Measurements from ENCODE around the gene MEAK7. TPM values are rescaled to one million over a fixed set of nuclear protein-coding genes. Genes with fewer than 3 reads are reported as not detected.

Gene MEAK7
- total RNA-seq, 1 donor from 2014 or later, result 47.9 TPM

DNA sequence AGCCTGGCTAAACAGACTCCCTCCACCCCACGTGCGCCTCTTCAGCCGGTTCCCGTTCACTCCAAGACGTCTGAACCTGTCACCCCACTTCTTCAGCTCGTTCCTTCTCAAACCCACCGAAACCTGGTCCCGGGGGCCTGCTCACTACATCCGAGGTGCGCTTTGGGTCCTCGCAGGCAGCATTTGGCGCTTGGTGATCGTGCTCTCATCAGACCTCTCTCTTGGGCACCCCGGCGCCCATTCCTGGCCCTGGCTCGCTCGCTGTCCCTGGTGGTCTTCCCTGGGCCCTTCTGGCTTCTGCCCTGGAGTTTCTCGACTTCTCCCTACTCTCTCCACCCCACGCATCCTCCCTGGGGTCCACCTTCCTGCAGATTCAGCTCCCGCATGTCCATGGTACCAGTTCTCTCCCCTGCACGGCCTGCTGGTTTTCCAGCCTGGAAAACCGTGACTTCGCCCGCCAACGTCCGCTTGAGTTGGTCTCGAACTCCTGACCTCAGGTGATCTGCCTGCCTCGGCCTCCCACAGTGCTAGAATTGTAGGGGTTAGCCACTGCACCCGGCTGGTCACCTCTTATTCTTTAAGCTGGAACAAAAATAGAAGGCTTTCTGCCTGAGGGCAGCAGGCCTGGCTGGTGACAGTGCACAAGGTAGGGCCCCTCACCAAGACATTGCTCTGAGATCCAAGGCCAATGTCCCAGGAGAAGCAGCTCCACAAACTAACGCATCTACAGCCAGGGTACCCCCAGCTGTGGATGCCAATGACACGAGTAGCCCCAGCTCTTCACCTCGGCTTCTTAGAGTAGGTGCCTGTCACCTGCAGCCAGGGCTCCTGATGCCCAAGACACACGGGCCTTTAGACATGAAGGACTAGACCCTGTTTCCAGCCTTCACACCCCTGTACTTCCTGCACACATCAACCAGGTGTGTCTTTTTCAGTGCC is 1.1 kb upstream of the MEAK7 start:
- DNase-seq (ENCODE audit: low read depth) (no peak), FAIRE-seq (no peak)
- TF ChIP-seq, protein P1, sequence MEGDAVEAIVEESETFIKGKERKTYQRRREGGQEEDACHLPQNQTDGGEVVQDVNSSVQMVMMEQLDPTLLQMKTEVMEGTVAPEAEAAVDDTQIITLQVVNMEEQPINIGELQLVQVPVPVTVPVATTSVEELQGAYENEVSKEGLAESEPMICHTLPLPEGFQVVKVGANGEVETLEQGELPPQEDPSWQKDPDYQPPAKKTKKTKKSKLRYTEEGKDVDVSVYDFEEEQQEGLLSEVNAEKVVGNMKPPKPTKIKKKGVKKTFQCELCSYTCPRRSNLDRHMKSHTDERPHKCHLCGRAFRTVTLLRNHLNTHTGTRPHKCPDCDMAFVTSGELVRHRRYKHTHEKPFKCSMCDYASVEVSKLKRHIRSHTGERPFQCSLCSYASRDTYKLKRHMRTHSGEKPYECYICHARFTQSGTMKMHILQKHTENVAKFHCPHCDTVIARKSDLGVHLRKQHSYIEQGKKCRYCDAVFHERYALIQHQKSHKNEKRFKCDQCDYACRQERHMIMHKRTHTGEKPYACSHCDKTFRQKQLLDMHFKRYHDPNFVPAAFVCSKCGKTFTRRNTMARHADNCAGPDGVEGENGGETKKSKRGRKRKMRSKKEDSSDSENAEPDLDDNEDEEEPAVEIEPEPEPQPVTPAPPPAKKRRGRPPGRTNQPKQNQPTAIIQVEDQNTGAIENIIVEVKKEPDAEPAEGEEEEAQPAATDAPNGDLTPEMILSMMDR (IDR thresholded peaks at IDR 0.05; ENCODE audit: insufficient read depth, low read length, severe bottlenecking), result no peak
- peak overlapping the region; percentile 86 for H3K4me3 ChIP-seq (ENCODE audit: low read depth, low read length)
- H3K36me3 ChIP-seq (ENCODE audit: control insufficient read depth, insufficient read depth, low read length), result peaks cover 4% of the 10 kb centered on the region
- H3K27me3 ChIP-seq (ENCODE audit: control insufficient read depth, insufficient read depth, low read length), result no peaks in the 10 kb centered on the region

DNA sequence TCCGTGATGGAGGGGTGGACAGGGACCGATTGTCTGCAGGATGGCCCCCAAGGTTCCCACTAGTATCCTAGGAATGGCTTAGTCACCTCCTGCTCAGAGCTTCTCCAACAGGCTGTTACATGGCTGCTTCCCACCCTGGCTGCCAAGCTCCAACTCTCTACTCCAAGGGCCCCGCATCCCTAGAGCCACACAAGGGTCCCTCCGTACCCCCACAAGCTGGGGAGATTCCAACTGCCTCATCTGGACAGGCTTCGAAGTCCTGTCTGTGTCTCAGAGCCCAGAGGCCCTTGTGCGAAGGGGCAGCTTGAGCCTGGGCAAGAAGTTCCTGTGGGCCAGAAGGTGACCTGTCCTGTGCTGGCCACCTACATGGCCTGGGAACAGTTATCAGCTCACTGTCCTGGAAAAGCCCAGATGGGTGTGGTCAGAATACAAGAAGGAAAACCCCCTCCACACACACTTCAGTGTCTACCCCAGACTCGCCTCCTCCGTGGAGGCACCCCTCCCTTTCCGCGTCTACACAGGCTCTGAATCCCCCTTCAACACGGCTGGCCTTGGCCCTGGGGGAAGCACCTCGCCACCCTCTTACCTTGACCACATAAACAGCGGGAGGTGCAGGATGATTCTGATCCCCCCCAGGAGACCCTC is 586 bp downstream of the MEAK7 start:
- FAIRE-seq (no peak), DNase-seq (ENCODE audit: low read depth) (peak; percentile 50)
- Histone ChIP-seq H3K36me3 (ENCODE audit: control insufficient read depth, insufficient read depth, low read length) (peaks cover 13% of the 10 kb centered on the region), H3K4me3 (ENCODE audit: low read depth, low read length) (peak overlapping the region; percentile 86), H3K27me3 (ENCODE audit: control insufficient read depth, insufficient read depth, low read length) (no peaks in the 10 kb centered on the region)
- TF ChIP-seq, protein P1 (IDR thresholded peaks at IDR 0.05; ENCODE audit: insufficient read depth, low read length, severe bottlenecking), result no peak

DNA sequence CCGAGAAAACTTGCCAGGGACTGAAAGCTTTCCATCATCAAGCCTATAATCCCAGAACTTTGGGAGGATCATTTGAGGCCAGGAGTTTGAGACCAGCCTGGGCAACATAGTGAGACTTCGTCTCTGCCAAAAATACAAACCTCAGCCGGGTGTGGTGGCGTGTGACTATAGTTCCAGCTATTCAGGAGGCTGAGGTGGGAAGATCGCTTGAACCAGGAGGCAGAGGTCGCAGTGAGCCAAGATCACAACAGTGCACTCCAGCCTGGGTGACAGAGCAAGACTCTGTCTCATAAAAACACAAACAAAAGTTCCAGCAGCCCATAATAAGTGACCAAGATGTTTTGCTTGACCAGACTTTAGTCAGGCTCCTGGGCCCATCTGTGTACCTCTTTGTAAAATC is 1.9 kb downstream of the MEAK7 start:
- TF ChIP-seq, protein P1 (IDR thresholded peaks at IDR 0.05; ENCODE audit: insufficient read depth, low read length, severe bottlenecking), result no peak
- no peak overlapping the region for H3K4me3 ChIP-seq (ENCODE audit: low read depth, low read length)
- no peak for DNase-seq (ENCODE audit: low read depth)
- peaks cover 22% of the 10 kb centered on the region for H3K36me3 ChIP-seq (ENCODE audit: control insufficient read depth, insufficient read depth, low read length)
- no peaks in the 10 kb centered on the region for H3K27me3 ChIP-seq (ENCODE audit: control insufficient read depth, insufficient read depth, low read length)
- no peak for FAIRE-seq

DNA sequence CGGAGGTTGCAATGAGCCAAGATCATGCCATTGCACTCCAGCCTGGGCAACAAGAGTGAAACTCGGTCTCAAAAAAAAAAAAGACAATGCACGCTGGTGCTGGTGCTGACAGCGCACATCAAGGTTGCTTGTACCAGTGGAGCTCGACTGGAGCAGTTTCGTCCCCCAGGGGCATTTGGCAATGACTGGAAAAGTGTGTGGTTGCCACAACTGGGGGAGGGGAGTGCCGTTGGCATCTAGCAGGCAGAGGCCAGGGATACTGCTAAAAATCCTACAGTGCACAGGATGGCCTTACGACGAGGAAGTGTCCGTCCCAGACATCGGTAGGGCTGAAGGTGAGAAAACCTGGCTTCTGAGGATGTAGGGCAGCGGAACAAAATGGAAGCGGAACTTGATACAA is 2.4 kb downstream of the MEAK7 start:
- Histone ChIP-seq H3K4me3 (ENCODE audit: low read depth, low read length) (no peak overlapping the region), H3K36me3 (ENCODE audit: control insufficient read depth, insufficient read depth, low read length) (peaks cover 25% of the 10 kb centered on the region), H3K27me3 (ENCODE audit: control insufficient read depth, insufficient read depth, low read length) (no peaks in the 10 kb centered on the region)
- DNase-seq (ENCODE audit: low read depth), result no peak
- TF ChIP-seq, protein P1 (IDR thresholded peaks at IDR 0.05; ENCODE audit: insufficient read depth, low read length, severe bottlenecking), result no peak
- FAIRE-seq, result no peak

DNA sequence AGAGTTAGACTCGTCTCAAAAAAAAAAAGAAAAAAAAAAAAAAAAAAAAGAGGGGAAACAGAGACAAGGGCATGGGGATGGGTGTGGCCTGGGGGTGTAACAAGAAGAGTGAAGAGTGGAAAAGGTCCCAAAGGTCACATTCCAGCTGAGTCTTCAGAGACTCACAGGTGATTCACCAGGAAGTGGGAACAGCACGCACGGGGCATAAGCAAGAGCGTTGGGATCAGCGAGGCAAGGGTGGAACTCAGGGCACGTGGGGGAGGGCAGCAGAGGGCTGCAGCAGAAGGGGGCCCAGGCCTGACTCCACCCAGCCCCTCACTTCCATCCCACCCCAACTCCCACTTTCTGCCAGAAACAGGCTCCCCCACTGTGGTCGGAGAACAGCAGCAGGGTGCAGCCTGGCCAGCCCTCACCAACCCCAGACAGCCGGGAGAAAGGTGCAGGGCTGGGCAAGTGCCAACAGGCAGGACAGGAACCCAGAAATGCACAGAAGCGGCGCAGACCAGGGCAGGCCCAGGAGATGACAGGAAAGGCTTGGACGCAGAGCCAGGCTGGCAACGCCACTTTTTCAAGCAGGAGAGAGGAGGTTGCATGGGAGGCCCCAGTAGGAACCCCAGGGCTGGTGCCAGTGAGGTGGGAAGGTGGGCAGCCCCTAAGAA is 3.3 kb downstream of the MEAK7 start:
- DNase-seq (ENCODE audit: low read depth) (peak; percentile 95), FAIRE-seq (no peak)
- no peaks in the 10 kb centered on the region for H3K27me3 ChIP-seq (ENCODE audit: control insufficient read depth, insufficient read depth, low read length)
- H3K36me3 ChIP-seq (ENCODE audit: control insufficient read depth, insufficient read depth, low read length), result peaks cover 28% of the 10 kb centered on the region
- TF ChIP-seq, protein P1 (IDR thresholded peaks at IDR 0.05; ENCODE audit: insufficient read depth, low read length, severe bottlenecking), result no peak
- H3K4me3 ChIP-seq (ENCODE audit: low read depth, low read length), result no peak overlapping the region

Measured in bronchial epithelial cell (primary cell).